ENCODE data around the gene MAG. TPM values are rescaled to one million over a fixed set of nuclear protein-coding genes. Genes with fewer than 3 reads are reported as not detected.

The MAG gene
- total RNA-seq, 6 experiments from 2014 or later: not detected

- no peak for DNase-seq
- TF ChIP-seq, protein P1, sequence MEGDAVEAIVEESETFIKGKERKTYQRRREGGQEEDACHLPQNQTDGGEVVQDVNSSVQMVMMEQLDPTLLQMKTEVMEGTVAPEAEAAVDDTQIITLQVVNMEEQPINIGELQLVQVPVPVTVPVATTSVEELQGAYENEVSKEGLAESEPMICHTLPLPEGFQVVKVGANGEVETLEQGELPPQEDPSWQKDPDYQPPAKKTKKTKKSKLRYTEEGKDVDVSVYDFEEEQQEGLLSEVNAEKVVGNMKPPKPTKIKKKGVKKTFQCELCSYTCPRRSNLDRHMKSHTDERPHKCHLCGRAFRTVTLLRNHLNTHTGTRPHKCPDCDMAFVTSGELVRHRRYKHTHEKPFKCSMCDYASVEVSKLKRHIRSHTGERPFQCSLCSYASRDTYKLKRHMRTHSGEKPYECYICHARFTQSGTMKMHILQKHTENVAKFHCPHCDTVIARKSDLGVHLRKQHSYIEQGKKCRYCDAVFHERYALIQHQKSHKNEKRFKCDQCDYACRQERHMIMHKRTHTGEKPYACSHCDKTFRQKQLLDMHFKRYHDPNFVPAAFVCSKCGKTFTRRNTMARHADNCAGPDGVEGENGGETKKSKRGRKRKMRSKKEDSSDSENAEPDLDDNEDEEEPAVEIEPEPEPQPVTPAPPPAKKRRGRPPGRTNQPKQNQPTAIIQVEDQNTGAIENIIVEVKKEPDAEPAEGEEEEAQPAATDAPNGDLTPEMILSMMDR (IDR thresholded peaks at IDR 0.05): no peak
- peaks cover 37% of the 10 kb centered on the region for H3K27me3 Mint-ChIP-seq (ENCODE audit: insufficient read depth)
- H3K9me3 Mint-ChIP-seq: no peaks in the 10 kb centered on the region
- H3K27ac Mint-ChIP-seq: no peak overlapping the region
- H3K36me3 Mint-ChIP-seq (ENCODE audit: low read depth): no peaks in the 10 kb centered on the region
- H3K4me1 Mint-ChIP-seq (ENCODE audit: low read depth): no peaks in the 10 kb centered on the region
- no peak overlapping the region for H3K4me3 Mint-ChIP-seq
Observed at GRCh38 chr19:35287713-35288112, 4.2 kb upstream of the MAG start.

- DNase-seq: no peak
- Mint-ChIP-seq H3K9me3 (no peaks in the 10 kb centered on the region), H3K27me3 (ENCODE audit: insufficient read depth) (peaks cover 39% of the 10 kb centered on the region), H3K36me3 (ENCODE audit: low read depth) (no peaks in the 10 kb centered on the region), H3K27ac (no peak overlapping the region), H3K4me1 (ENCODE audit: low read depth) (no peaks in the 10 kb centered on the region), H3K4me3 (no peak overlapping the region)
- TF ChIP-seq, protein P1 (IDR thresholded peaks at IDR 0.05): no peak
Observed at GRCh38 chr19:35288331-35288730, 3.6 kb upstream of the MAG start.

DNA sequence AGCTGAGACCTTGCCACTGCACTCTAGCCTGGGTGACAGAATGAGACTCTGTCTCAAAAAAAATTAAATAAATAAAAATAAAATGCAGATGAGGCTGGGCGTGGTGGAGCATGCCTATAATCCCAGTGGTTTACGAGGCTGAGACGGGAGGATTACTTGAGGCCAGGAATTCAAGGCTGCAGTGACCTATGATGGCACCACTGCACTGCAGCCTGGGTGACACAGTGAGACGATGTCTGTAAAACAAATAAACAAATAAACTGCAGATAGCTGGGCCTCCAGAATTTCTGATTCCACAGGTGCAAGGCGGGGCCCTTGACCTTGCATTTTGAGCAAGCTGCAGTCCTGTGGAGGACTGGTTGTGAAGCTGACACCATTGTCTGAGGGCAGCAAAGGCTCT lies 3.1 kb upstream of the MAG start:
- H3K27me3 Mint-ChIP-seq (ENCODE audit: insufficient read depth): peaks cover 39% of the 10 kb centered on the region
- H3K4me3 Mint-ChIP-seq: no peak overlapping the region
- no peak overlapping the region for H3K27ac Mint-ChIP-seq
- H3K36me3 Mint-ChIP-seq (ENCODE audit: low read depth): no peaks in the 10 kb centered on the region
- H3K9me3 Mint-ChIP-seq: no peaks in the 10 kb centered on the region
- TF ChIP-seq, protein P1 (IDR thresholded peaks at IDR 0.05): no peak
- DNase-seq: no peak
- no peaks in the 10 kb centered on the region for H3K4me1 Mint-ChIP-seq (ENCODE audit: low read depth)

- DNase-seq: no peak
- Mint-ChIP-seq H3K4me3 (no peak overlapping the region), H3K9me3 (no peaks in the 10 kb centered on the region), H3K27me3 (ENCODE audit: insufficient read depth) (peaks cover 35% of the 10 kb centered on the region), H3K36me3 (ENCODE audit: low read depth) (no peaks in the 10 kb centered on the region), H3K4me1 (ENCODE audit: low read depth) (no peaks in the 10 kb centered on the region), H3K27ac (no peak overlapping the region)
- TF ChIP-seq, protein P1 (IDR thresholded peaks at IDR 0.05): no peak
Observed at GRCh38 chr19:35290381-35291127, 1.4 kb upstream of the MAG start.

GRCh38 chr19:35291259-35291658 lies 702 bp upstream of the MAG start:
- H3K9me3 Mint-ChIP-seq: no peaks in the 10 kb centered on the region
- no peak overlapping the region for H3K4me3 Mint-ChIP-seq
- peaks cover 31% of the 10 kb centered on the region for H3K27me3 Mint-ChIP-seq (ENCODE audit: insufficient read depth)
- no peaks in the 10 kb centered on the region for H3K36me3 Mint-ChIP-seq (ENCODE audit: low read depth)
- no peak overlapping the region for H3K27ac Mint-ChIP-seq
- TF ChIP-seq, protein P1 (IDR thresholded peaks at IDR 0.05): no peak
- H3K4me1 Mint-ChIP-seq (ENCODE audit: low read depth): no peaks in the 10 kb centered on the region
- no peak for DNase-seq

Measured in HFFc6 (cell line).